HG03558 (cell line): Measurements from ENCODE around the gene TBATA.

ENCODE experiments used
- ATAC-seq: cut with Tn5 transposase; IDR thresholded peaks from one replicate; pipeline ENCODE4 v1.9.1; 2021; ENCODE audit warnings: moderate number of reproducible peaks; ENCODE audit not compliant: unreplicated experiment; ENCODE audit errors: extremely low read depth

The TBATA gene

GRCh38 chr10:70763567-70763966, 21.6 kb downstream of the TBATA start:
- no peak for ATAC-seq

GRCh38 chr10:70762441-70763175, 22.6 kb downstream of the TBATA start:
- no peak for ATAC-seq

- ATAC-seq: no peak
These were observed 23.3 kb downstream of the TBATA start for GRCh38 chr10:70761727-70762350.

GRCh38 chr10:70761031-70761601, 24.1 kb downstream of the TBATA start:
- ATAC-seq: no peak

GRCh38 chr10:70760271-70760787, 24.8 kb downstream of the TBATA start:
- ATAC-seq: no peak

- no peak for ATAC-seq
These were observed 25.4 kb downstream of the TBATA start for GRCh38 chr10:70759781-70760180.

GRCh38 chr10:70758757-70759514, 26.2 kb downstream of the TBATA start:
- ATAC-seq: no peak

- no peak for ATAC-seq
These were observed 27.3 kb downstream of the TBATA start for GRCh38 chr10:70757856-70758255.

GRCh38 chr10:70756700-70757360, 28.3 kb downstream of the TBATA start:
- no peak for ATAC-seq

GRCh38 chr10:70753841-70754621, 31.1 kb downstream of the TBATA start:
- ATAC-seq: no peak

GRCh38 chr10:70753026-70753663, 32.0 kb downstream of the TBATA start:
- no peak for ATAC-seq

GRCh38 chr10:70752571-70752970, 32.6 kb downstream of the TBATA start:
- ATAC-seq: no peak

GRCh38 chr10:70751991-70752390, 33.2 kb downstream of the TBATA start:
- no peak for ATAC-seq

- ATAC-seq: no peak
These were observed 33.8 kb downstream of the TBATA start for GRCh38 chr10:70751356-70751755.

- ATAC-seq: no peak
These were observed 34.9 kb downstream of the TBATA start for GRCh38 chr10:70750156-70750703.

GRCh38 chr10:70749756-70750155, 35.4 kb downstream of the TBATA start:
- no peak for ATAC-seq

- no peak for ATAC-seq
These were observed 36.2 kb downstream of the TBATA start for GRCh38 chr10:70748801-70749573.

GRCh38 chr10:70748305-70748704, 36.9 kb downstream of the TBATA start:
- no peak for ATAC-seq
